Upper lobe of left lung (tissue), 4 donors: Measurements from ENCODE around the gene RNF41.

Experiments used
- POLR2AphosphoS5 ChIP-seq, 2 donors: sonication (generic); formaldehyde crosslinking; IDR thresholded peaks; one replicate each; pipeline ENCODE4 v1.5.1; 2017; ENCODE audit warnings: antibody characterized with exemption in 2 of 2
- TF ChIP-seq, protein P1 (sequence below), 6 experiments: fragments of 450-650 bp in 4 of 6; fragments of 200-600 bp in 2 of 6; sonication (generic) in 2 of 6; IDR thresholded peaks; one replicate each; pipeline ENCODE4 v1.5.1; 2016 to 2019; ENCODE audit warnings: antibody characterized with exemption in 6 of 6

DNA sequence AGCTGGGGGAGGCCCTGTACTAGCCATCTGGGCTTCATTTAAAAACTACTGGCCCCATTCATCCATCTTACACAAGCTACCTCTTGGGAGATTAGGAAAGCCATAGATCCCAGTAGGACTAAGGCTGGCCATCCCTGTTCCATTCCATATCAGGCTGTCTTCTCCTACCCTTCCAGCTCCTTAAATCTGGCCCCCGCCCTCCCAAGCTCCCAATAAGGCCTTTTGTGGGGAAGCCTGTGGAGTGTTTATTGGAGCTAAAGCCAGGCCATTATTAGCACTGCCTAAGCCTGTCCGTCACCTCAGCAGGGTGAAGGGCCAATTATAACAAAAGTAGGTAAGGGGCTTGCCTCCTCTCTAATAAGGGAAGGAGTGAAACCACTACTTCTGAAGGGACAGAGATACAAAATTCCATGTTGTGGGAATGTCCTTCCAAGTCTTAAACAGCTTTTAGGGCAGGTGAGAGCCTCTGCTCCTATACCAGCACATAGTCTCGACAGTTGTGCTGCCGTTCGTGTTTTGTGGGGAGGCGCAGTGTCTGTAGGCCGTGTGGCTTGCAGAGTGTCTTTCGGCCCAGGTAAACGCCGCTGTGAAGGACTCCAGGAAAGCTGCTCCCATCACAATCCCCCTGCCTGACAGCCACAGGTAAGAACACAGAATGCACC lies 59.9 kb downstream of the RNF41 start:
- TF ChIP-seq, protein P1, sequence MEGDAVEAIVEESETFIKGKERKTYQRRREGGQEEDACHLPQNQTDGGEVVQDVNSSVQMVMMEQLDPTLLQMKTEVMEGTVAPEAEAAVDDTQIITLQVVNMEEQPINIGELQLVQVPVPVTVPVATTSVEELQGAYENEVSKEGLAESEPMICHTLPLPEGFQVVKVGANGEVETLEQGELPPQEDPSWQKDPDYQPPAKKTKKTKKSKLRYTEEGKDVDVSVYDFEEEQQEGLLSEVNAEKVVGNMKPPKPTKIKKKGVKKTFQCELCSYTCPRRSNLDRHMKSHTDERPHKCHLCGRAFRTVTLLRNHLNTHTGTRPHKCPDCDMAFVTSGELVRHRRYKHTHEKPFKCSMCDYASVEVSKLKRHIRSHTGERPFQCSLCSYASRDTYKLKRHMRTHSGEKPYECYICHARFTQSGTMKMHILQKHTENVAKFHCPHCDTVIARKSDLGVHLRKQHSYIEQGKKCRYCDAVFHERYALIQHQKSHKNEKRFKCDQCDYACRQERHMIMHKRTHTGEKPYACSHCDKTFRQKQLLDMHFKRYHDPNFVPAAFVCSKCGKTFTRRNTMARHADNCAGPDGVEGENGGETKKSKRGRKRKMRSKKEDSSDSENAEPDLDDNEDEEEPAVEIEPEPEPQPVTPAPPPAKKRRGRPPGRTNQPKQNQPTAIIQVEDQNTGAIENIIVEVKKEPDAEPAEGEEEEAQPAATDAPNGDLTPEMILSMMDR (IDR thresholded peaks at IDR 0.05) = no peak
- TF ChIP-seq POLR2AphosphoS5 (IDR thresholded peaks at IDR 0.05) = no peak
